OCI-LY1 (cell line): Measurements from ENCODE around the gene SLC25A21.

ENCODE experiments used
- H2AFZ ChIP-seq: fragments of 200-600 bp; sonication (generic), shearing (Covaris generic); 2 replicates; pipeline ENCODE4 v1.6.0; 2014; ENCODE audit warnings: antibody characterized with exemption, mild to moderate bottlenecking, low read length
- H3F3A ChIP-seq: fragments of 200-600 bp; sonication (generic), shearing (Covaris generic); 2 replicates; pipeline ENCODE4 v1.6.0; 2014; ENCODE audit warnings: mild to moderate bottlenecking, antibody characterized with exemption, low read length, moderate library complexity; ENCODE audit not compliant: insufficient read depth
- H3K27ac ChIP-seq: fragments of 200-600 bp; sonication (generic); 2 replicates; pipeline ENCODE4 v1.5.1; 2014; ENCODE audit warnings: low read length, mixed run types, mild to moderate bottlenecking, low read depth; ENCODE audit not compliant: poor library complexity, severe bottlenecking
- H3K27me3 ChIP-seq: fragments of 200-600 bp; sonication (generic); 2 replicates; pipeline ENCODE4 v1.6.0; 2014; ENCODE audit warnings: antibody characterized with exemption, mild to moderate bottlenecking, low read length, moderate library complexity; ENCODE audit not compliant: insufficient read depth
- H3K36me3 ChIP-seq: fragments of 200-600 bp; sonication (generic); 2 replicates; pipeline ENCODE4 v1.6.1; 2014; ENCODE audit warnings: mild to moderate bottlenecking, antibody characterized with exemption, low read length, moderate library complexity, mixed read lengths; ENCODE audit not compliant: insufficient read depth
- H3K4me1 ChIP-seq: fragments of 200-600 bp; sonication (generic); 2 replicates; pipeline ENCODE4 v1.5.1; 2014; ENCODE audit warnings: mild to moderate bottlenecking, low read length, moderate library complexity; ENCODE audit not compliant: insufficient read depth, severe bottlenecking
- H3K4me2 ChIP-seq: fragments of 200-600 bp; sonication (generic), shearing (Covaris generic); 2 replicates; pipeline ENCODE4 v1.6.1; 2014; ENCODE audit warnings: low read length
- H3K4me3 ChIP-seq: fragments of 200-600 bp; sonication (generic); 2 replicates; pipeline ENCODE4 v1.5.1; 2014; ENCODE audit warnings: low read length, low read depth, mild to moderate bottlenecking, mixed read lengths; ENCODE audit not compliant: poor library complexity, severe bottlenecking
- H3K79me2 ChIP-seq: fragments of 200-600 bp; shearing (Covaris generic); 2 replicates; pipeline ENCODE4 v1.6.1; 2016; ENCODE audit warnings: mixed run types, low read length, mixed read lengths; ENCODE audit not compliant: insufficient read depth
- H3K9ac ChIP-seq: fragments of 200-600 bp; sonication (generic), shearing (Covaris generic); 2 replicates; pipeline ENCODE4 v1.6.1; 2014; ENCODE audit warnings: mild to moderate bottlenecking, low read length, mixed read lengths
- H3K9me2 ChIP-seq: fragments of 200-600 bp; sonication (generic), shearing (Covaris generic); 2 replicates; pipeline ENCODE4 v1.6.1; 2014; ENCODE audit warnings: low read depth, mild to moderate bottlenecking, low read length, mixed read lengths
- H3K9me3 ChIP-seq: fragments of 200-600 bp; shearing (Covaris generic); 2 replicates; pipeline ENCODE4 v1.6.1; 2014; ENCODE audit warnings: low read length, mixed read lengths
- H4K20me1 ChIP-seq: fragments of 200-600 bp; sonication (generic), shearing (Covaris generic); 2 replicates; pipeline ENCODE4 v1.6.0; 2016; ENCODE audit warnings: mild to moderate bottlenecking, low read length; ENCODE audit not compliant: insufficient read depth
- CTCF ChIP-seq: fragments of 200-600 bp; sonication (generic), shearing (Covaris generic); IDR thresholded peaks from 2 replicates; pipeline ENCODE4 v1.5.1; 2017; ENCODE audit warnings: mild to moderate bottlenecking, antibody characterized with exemption, low read length, moderate library complexity, mixed read lengths
- EZH2 ChIP-seq: fragments of 200-600 bp; sonication (generic), shearing (Covaris generic); IDR thresholded peaks from 2 replicates; pipeline ENCODE4 v1.8.0; 2017; ENCODE audit warnings: borderline replicate concordance, mixed run types, mild to moderate bottlenecking, antibody characterized with exemption, low read length, moderate library complexity, mixed read lengths

SLC25A21 gene

GRCh38 chr14:37083599-37083998 is 88.8 kb downstream of the SLC25A21 start:
- Histone ChIP-seq H4K20me1 (no peaks in the 10 kb centered on the region), H3K9me3 (no peaks in the 10 kb centered on the region), H3K4me3 (no peak overlapping the region), H3K79me2 (no peaks in the 10 kb centered on the region), H3K4me1 (no peaks in the 10 kb centered on the region), H3K9ac (no peak overlapping the region), H3F3A (no peaks in the 10 kb centered on the region), H3K27me3 (no peaks in the 10 kb centered on the region), H3K36me3 (no peaks in the 10 kb centered on the region), H3K27ac (no peak overlapping the region), H2AFZ (no peak overlapping the region), H3K9me2 (no peaks in the 10 kb centered on the region), H3K4me2 (no peak overlapping the region)
- TF ChIP-seq CTCF (no peak), EZH2 (no peak)

- no peaks in the 10 kb centered on the region for H3F3A ChIP-seq
- TF ChIP-seq CTCF (no peak), EZH2 (no peak)
Measured at GRCh38 chr14:37082449-37082848, 90.0 kb downstream of the SLC25A21 start.

GRCh38 chr14:37081856-37082255 is 90.5 kb downstream of the SLC25A21 start:
- H3K4me2 ChIP-seq = no peak overlapping the region
- H3K27me3 ChIP-seq = no peaks in the 10 kb centered on the region
- no peaks in the 10 kb centered on the region for H3F3A ChIP-seq
- TF ChIP-seq EZH2 (no peak), CTCF (no peak)
- no peaks in the 10 kb centered on the region for H3K79me2 ChIP-seq
- no peaks in the 10 kb centered on the region for H3K4me1 ChIP-seq
- H3K9me3 ChIP-seq = no peaks in the 10 kb centered on the region
- no peak overlapping the region for H3K4me3 ChIP-seq
- no peaks in the 10 kb centered on the region for H3K36me3 ChIP-seq
- H3K27ac ChIP-seq = no peak overlapping the region
- H3K9ac ChIP-seq = no peak overlapping the region
- H3K9me2 ChIP-seq = no peaks in the 10 kb centered on the region
- H2AFZ ChIP-seq = no peak overlapping the region
- no peaks in the 10 kb centered on the region for H4K20me1 ChIP-seq

More at GRCh38 chr14:37082449-37082848, 90.0 kb downstream of the SLC25A21 start:
- Histone ChIP-seq H3K79me2 (no peaks in the 10 kb centered on the region), H2AFZ (no peak overlapping the region), H3K4me3 (no peak overlapping the region), H3K9me2 (no peaks in the 10 kb centered on the region), H3K4me1 (no peaks in the 10 kb centered on the region), H3K36me3 (no peaks in the 10 kb centered on the region), H3K27ac (no peak overlapping the region), H3K4me2 (no peak overlapping the region), H3K9me3 (no peaks in the 10 kb centered on the region), H3K9ac (no peak overlapping the region), H4K20me1 (no peaks in the 10 kb centered on the region), H3K27me3 (no peaks in the 10 kb centered on the region)
